ENCODE results near the gene NDNF.

Gene NDNF, protein sequence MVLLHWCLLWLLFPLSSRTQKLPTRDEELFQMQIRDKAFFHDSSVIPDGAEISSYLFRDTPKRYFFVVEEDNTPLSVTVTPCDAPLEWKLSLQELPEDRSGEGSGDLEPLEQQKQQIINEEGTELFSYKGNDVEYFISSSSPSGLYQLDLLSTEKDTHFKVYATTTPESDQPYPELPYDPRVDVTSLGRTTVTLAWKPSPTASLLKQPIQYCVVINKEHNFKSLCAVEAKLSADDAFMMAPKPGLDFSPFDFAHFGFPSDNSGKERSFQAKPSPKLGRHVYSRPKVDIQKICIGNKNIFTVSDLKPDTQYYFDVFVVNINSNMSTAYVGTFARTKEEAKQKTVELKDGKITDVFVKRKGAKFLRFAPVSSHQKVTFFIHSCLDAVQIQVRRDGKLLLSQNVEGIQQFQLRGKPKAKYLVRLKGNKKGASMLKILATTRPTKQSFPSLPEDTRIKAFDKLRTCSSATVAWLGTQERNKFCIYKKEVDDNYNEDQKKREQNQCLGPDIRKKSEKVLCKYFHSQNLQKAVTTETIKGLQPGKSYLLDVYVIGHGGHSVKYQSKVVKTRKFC

DNA sequence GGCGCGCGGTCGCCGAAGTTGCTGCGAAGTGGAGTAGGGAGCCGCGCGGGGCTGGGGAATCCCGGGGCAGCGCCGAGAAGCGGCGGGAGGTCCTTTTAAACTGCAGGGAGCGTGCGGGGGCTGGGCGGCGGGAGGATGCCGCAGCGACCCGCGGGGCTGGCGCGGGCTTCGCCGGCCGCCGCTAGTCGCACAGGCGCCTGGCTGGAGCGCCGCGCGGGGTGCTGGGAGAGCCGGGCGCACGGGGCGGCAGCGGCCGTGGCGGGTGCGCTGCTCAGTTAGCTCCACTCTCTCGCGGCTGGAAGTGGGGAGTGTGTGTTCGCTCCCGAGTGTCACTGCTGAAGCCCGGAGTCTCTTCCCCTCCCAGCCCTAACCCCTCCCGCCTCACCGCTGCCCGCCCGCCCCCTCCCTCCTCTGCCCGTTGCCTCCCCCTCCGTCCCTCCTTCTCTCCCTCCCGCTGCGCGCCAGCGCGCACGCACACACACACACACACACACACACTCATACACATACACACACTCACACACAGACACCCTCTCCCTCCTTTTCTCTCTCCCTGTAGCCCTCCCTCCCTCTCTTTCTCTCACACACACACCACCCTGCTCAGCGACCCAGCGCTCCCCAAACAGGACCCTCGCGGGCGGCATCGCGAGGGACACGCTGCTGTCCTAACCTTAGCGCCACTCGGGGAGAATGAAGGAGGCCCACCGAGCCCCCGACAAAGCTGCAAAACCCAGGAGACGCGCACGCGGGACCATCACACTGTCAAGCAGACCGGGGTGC, at the start of gene NDNF:
NDNF (minus strand) TSS at position 312 of the 780 bp plus-strand sequence. CDS start 26,698 bp downstream, outside the sequence.
- DNase-seq (ENCODE audit: low read depth), result peak; percentile 20

DNA sequence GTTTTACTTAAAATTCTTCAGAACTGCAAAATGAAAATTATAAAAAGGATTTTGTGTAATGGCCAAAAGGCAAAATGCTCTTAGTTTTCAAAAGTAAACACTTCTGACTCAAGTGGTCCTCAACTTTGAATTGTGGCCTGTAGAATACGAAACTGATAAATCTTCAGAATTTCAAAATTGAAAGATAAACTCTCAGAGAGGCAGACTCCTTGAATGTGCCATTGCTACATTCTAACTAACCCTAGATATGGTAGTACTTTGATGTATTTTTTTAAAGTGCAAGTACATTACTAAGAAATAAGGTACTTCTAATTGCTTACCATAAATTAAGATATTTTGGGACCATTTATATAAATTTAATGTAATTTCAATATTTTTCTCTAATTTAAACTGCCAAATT, 47.4 kb upstream of the NDNF start:
- no peak for DNase-seq (ENCODE audit: low read depth)

DNA sequence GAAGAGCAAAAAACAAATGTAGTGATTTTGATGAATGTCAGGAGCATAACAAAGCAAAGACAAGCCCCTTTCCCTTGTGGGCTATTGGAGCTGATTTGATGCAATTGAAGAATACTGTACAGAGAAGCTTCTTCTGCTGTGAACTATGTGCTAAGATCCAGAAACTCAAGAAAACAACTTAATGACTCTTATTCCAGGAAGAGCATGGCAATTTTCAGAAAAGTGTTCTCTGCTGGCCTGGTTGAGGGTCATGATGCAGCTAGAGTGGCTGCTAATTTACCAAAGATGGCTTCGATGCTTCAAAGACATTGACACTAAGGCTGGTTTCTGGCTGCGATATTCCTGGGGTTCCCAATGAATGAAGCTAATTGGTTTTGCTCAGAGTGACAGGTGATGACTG, 46.0 kb upstream of the NDNF start:
- DNase-seq (ENCODE audit: low read depth), result no peak

DNA sequence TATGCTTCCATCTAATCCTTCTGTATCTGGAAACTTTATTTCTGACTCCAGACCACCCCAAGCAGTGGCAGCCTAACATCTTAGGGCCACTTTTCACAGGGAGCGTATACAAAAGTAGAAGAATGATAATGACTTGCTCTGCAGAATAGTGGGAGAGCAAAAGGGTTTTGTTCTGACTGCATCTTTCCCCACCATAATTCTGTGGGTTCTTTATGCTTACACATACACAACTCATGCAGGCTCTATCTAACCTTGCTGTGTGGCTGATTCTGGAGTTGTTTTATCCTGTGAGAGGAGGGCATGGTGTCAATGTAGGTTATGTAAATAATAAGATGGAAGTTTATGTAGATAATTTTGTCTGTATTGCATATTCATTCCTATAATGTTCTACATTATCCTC, 42.4 kb upstream of the NDNF start:
- no peak for DNase-seq (ENCODE audit: low read depth)

DNA sequence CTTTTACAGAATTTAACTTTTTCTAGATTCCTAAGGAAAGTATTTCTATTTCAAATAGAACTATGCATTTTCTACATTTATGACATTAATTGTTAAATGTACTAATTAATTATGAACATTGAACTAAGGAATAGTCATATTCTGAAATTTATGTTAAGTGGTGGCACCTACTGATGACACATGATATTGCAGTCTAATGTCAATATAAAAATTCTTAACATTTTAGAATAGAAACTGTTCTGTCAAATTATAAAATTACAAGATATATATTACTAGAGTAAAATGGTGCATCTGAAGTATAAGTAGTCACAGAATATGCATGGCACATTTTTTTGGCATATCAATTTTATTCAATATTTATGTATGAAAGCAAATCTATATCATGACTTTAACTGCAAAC, 40.2 kb upstream of the NDNF start:
- DNase-seq (ENCODE audit: low read depth), result no peak

DNA sequence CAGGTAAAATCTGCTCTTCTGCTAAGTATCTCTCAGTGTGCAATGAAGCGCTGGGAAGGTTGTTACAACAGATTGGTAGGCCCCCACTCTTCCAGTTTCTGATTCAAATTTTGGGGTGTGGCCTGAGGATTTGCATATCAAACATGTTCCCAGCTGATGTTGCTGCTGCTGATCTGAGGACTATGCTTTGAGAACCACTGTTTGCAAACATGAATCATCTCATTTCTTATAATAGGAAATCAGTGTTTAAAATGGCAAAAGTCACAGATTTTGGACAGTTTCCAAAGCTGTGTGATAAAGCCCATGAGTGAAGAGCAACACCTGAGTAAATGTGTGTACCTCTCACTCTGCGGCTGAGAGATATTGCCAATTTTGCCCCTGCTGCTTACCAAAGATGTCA, 36.2 kb upstream of the NDNF start:
- DNase-seq (ENCODE audit: low read depth), result no peak

DNA sequence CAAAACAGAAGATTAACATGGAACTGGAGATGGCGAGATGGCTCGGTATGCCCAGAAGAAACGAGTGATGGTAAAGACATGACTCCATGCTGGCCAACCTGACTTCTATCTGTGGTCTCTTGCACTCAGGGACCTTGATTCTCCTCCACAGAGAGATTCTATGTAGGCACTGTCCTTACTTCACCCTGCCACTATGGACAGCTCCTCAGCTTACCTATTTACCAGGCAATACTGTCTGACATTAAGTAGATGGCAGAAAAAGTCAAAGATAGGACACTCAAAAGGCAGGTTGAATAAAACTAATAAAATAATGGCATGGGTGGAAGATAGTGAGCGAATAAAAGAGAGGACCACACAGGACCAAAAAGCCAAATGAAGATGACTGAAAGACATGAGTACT, 35.2 kb upstream of the NDNF start:
- no peak for DNase-seq (ENCODE audit: low read depth)

DNA sequence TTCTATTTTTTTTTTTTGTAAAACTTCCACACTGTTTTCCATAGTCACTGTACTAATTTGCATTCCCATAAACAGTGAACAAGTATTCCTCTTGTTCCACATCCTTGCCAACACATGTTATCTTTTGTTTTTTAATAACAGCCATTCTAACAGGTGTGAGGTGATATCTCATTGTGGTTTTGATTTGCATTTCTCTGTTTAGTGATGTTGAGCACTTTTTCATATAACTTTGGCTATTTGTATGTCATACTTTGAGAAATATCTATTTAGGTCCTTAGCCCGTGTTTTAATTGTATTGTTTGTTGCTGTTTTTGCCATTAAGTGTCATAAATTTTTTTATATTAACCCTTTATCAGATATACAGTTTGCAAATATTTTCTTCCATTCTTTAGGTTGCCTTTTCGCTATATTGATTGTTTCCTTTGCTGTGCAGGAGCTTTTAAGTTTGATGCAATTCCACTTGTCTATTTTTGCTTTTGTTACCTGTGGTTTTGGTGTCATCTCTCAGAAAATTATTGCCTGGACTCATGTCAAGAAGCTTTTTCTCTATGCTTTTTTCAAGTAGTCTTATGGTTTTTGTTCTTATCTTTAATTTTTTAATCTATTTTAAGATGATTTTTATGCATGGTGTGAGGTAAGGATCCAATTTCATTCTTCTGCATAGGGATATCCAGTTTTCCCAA, 27.9 kb upstream of the NDNF start:
- no peak for DNase-seq (ENCODE audit: low read depth)

DNA sequence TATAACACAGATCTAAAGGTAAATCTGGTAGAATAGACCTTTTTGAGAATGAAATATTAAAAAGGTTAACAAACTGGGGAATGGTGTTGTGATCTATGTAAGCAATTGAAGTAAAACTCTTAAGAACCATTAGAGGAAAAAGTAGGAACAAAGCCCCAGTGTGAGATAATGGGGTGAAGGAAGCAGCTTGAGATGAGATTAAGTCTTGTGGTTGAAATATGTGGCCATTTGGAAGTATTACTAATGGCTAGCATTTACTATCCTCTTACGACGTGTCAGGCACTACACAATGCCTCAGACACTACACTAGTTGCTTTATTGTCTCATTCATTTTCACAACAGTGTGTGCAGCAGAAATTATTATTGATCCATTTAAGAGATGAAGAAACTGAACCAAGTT, 25.9 kb upstream of the NDNF start:
- DNase-seq (ENCODE audit: low read depth), result no peak

DNA sequence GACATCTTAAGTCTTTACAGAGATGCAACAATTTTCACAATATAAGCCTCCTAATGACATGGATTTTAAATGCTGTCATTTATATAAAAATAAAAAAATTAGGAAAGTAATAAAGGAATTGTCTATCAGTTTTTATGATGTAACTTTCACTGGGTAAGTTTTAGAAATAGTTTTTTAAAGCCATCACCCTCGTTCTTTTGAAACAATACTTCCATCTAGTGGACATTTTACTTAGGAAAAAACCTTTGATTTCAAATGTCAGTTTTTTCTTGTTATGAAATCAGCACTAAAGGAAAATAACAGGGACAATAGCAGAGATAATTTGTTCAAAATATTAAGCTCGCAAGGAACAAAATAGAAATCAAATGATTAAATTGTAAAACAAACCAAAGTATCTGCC, 24.3 kb upstream of the NDNF start:
- no peak for DNase-seq (ENCODE audit: low read depth)

DNA sequence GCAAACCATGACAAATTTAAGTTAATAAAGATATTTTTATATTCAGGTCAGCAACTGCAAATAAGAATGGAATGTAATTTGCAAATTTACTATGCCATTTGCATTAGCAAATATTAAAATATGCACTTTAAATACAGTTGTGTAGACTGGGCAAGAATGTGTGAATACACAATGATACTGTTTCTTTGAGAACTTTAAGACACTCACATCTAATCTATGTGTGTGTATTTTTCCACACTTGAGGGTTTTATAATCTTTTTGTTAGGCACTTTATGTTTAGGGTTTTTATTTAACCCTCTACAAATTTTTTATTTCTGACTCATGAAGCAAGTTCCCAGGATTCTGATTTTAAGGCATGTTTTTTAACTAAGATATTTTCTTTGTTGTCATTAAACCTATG, 23.9 kb upstream of the NDNF start:
- no peak for DNase-seq (ENCODE audit: low read depth)

DNA sequence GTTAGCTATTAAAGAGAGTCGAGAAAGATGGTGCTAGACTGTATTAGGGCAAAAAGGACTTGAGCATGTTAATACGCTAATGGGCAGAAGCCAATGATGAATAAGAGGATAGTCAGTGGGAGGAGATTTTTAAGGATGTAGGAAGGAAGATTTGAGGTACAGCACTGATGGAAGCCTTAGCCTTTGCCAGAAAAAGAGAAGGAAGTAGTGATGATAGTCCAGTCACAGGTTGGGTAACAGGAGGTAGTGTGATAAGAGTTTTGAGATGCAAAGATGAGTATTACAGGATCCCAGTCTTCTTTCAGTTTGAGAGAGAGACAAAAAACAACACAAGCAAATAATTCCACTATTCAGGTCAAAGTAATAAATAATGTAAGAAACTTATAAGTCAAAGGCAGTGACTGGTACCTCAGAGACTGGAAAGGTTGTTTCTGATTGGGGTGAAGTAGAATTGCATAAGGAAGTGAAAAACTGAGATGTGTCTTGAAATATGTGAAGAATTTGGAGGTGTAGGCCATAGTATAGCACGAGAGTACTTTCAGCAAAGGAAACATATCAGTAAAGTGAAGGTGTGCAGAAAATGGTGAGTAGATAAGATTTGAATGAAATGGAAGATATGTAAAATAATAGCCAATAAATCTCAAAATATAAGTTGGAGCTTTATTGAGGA, 22.1 kb upstream of the NDNF start:
- no peak for DNase-seq (ENCODE audit: low read depth)

DNA sequence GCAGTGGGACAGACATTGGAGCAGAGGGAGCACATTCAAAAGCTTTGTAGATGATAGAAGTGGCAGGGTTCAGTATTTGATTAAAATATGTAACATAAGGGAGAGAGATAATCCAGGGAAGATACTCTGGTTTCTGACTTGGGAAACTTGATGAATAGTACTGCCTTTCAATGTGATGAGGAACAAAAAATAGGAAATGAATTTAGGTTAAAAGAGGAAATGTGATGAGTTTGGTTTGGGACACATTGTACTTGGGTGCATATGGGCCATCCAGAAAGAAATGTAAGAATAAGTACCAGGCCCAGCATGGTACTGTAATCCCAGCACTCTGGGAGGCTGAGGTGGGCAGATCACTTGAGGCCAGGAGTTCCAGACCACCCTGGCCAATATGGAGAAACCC, 20.9 kb upstream of the NDNF start:
- DNase-seq (ENCODE audit: low read depth), result no peak

DNA sequence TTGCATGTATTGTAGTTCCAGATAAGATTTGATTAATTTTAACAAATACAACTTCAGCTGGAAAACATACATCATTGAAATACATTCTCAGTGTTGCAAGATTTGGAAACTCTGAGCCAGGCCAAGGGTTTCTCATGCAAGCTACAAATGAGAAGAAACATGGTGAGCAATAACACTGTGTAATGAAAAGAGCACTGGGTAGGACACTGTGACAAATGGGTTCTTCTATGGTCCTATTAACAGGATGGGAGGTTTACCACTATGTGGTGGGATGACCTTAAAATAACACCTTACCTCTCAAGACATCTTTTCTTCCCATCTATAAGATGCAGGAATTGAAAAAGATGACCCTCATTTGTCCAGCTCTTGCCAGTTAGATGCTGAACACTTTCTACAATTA, 19.6 kb upstream of the NDNF start:
- DNase-seq (ENCODE audit: low read depth), result no peak

DNA sequence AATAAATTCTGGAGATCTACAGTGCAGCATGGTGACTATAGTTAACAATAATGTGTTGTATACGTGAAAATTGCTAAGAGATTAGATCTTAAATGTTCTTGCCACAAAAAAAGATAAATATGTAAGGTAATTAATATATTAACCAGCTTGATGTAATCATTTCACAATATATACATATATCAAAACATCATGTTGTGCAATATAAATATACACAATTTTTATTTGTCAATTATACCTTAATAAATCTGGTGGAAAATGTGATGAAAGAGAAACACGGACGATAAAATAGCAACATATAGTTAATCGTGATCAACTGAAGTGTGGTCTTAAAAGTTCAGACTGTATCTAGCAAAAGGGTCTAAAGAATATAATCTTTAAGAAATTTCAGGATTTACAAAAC, 16.5 kb upstream of the NDNF start:
- DNase-seq (ENCODE audit: low read depth), result no peak

DNA sequence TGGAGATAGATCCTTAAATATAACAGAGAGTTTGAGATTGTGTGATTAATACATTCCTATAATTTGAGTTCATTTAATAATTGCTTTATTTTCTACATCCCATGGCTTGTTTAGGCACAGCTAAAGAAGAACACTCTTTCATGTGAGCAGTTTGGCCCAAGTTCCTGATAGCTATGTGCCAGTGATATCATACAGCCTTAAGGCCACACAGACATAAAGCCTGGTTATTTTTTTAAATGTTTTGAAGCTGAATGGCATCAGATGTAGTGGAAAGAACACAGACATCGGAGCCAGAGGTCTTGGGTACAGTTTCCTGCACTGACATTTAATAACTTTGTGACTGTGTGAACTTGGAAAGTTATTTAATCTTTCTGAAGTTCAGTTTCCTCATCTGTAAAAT, 7.0 kb upstream of the NDNF start:
- no peak for DNase-seq (ENCODE audit: low read depth)

DNA sequence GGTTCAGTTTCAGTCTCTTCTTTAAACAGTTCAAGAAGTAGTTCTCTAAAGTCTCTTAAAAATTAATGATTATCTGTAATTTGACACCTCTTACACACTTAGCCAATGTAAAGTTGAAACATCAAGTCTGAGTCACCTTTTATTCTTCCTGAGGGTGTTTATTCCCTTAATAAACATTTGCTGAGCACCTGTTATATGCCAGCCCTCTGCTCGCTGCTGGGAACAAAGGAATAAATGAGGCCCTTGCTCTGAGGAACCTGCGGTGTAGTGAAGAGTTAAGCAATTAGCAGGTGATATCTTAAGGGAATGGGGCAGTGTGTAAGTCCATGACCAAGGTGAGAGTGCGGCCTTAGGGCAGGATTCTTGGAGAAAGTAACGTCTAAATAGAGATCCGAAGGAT, 5.2 kb upstream of the NDNF start:
- no peak for DNase-seq (ENCODE audit: low read depth)

DNA sequence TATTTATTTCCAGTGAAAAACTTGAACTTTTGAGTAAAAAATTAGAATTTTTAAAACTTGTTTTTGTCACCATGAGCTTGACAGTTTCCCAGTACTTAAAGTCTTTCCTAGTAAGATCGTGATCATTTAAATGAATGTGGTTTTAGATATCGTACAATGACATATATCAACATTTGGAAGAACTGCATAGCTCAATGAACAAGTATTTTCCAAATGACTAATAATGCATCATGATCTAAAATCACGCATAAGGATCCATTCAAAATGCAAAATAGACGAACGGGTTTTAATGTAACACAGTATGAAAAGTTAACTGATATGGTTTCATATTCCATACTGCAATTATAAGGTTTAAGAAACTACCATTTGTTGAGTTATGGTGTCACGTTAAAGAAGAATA, 4.1 kb upstream of the NDNF start:
- no peak for DNase-seq (ENCODE audit: low read depth)

DNA sequence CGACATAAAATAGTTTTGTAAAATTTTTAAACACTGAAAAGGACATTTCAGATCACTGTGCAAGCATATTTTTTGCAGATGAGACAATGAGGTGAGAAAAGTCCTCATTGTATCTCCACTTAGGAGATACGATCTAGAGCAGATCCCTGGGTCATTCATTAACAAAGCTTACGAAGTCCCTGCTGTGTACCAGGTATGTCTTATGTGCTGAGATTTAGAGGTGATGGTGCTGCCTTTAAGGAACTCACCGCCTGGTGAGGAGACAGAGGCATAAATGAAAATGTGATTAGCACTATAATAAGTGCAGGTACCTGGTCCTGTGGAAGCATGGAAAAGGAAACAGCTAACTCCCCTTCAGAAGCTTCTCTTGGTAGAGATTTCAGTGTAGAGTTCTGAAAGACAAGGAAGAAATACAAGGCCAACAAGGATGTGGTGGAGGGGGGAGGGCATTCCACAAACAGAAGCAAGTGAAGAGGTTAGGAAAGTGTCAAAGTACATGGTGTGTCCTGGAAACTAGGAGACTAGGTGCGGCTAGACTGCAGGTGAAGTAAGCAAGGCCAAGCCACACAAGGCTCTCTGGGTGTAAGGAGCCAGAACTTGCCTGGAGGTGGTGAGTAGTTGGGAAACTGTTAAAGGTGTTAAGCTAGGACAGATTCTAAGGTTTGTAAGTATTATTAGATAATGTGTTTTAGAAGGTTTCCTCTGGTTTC, 1.5 kb upstream of the NDNF start:
- DNase-seq (ENCODE audit: low read depth), result no peak

DNA sequence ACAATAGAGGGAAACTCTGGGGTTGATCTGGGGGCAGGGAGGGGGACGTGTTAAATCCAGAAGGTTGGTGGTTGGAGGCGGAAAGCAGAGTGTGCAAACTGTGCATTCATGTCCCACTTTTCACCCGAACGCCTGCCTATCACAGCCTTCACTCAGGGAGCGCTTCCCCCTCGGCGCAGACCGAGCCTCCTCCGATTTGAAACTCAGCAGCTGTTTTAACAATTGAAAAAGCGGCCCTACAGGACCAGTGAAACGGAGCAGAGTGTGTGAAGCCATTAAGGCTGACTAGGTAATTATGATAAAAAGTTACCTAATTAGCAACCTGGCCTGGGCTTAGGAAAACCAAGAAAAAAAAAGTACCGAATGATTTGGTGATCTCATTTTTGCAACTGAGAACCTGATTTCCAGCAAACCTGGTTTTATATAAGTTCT, 685 bp upstream of the NDNF start:
- DNase-seq (ENCODE audit: low read depth), result no peak

DNA sequence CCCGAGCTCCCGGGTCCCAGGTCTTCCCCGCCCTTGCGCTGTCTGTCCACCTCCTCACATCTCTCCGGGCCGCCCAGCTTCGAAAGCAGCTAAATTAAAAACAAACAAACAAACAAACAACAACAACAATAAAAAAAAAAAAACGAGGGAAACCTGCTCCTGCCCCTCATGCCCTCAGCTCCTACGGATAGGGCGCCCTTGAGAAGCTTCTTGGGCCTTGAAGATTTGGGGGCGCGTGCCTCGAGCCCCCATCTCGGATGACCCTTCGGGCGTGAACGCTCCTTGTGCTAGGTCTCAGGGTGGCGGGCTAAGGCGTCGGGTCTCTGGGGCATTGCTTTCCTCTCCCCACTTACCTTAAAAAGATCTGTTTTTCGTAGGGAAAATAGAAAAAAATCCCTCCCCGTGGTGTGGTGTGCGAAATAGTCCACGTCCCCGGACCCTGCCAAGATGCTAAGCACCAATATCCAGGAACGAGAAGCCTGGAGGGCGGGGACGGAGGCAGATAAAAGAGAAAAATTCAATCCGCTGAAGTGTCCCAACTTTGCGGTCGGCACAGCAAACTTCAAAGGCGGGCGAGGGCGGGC, 603 bp downstream of the NDNF start:
- no peak for DNase-seq (ENCODE audit: low read depth)

All from stimulated activated CD8-positive, alpha-beta memory T cell treated with anti-CD3 and anti-CD28 coated beads, Interleukin-12 subunit alpha, Interleukin-12 subunit beta, amount 100 ng/mL, for 1 hour (primary cell).